Measurements from ENCODE around the gene SERINC1.
"Not testable (repeated sequence)": the region's sequence is repeated elsewhere in the genome, so short reads cannot be mapped to it uniquely, and the experiment has no call there.

SERINC1 gene

DNA sequence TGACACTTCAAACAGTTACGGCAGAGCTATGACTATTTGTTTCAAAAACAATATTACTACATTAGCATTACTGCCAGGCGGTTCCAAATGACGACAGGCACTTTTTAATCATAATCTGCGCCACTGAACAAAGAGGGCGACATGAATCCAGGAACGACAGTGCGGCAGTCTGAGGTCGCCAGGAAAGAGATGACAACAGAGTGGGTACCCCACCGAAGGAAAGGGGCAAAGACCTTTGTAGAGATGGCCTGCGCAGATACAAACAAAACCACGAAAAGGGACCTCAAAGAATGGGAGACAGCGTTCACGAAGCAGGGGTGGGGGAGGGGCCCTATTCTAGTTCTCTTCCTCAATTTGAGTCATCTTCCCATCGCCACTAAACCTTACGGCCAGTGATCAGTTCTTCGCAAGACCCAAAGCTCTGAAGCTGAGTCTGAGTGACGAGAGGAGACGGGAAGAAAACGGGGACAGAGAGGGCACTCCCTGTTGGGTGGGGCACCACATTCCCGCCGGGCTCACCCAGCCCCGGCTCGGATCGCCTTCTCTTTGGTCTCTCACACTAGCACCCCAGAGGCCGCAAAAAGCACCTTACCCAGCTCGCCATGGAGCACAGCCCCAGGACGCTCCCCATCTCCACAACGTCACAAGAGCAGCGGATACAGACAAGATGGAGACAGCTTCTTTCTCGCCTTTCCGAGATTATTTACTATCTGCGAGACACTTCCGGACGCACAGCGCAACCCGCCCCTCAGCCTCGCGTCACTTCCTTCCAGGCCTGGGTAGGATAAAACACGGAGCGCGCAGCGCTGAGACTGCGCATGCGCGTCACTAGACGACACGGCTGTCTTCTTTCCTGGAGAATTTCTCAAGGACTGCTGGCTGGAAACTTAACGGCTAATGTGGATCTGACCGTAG lies at the start of gene SERINC1:
Gene SERINC1 (minus strand): TSS at position 701 of the 915 bp plus-strand sequence. CDS start 70 bp downstream, at position 631.
- DNase-seq: peak; percentile 93 to 95

- DNase-seq: no peak
These were observed 39.8 kb upstream of the SERINC1 start for GRCh38 chr6:122511193-122511924.

- not testable (repeated sequence) for DNase-seq
These were observed 33.6 kb upstream of the SERINC1 start for GRCh38 chr6:122505170-122505569.

- DNase-seq: no peak
These were observed 29.9 kb upstream of the SERINC1 start for GRCh38 chr6:122501475-122501874.

- DNase-seq: no peak
These were observed 24.0 kb upstream of the SERINC1 start for GRCh38 chr6:122495612-122496011.

- DNase-seq: no peak
These were observed 23.2 kb upstream of the SERINC1 start for GRCh38 chr6:122494665-122495272.

DNA sequence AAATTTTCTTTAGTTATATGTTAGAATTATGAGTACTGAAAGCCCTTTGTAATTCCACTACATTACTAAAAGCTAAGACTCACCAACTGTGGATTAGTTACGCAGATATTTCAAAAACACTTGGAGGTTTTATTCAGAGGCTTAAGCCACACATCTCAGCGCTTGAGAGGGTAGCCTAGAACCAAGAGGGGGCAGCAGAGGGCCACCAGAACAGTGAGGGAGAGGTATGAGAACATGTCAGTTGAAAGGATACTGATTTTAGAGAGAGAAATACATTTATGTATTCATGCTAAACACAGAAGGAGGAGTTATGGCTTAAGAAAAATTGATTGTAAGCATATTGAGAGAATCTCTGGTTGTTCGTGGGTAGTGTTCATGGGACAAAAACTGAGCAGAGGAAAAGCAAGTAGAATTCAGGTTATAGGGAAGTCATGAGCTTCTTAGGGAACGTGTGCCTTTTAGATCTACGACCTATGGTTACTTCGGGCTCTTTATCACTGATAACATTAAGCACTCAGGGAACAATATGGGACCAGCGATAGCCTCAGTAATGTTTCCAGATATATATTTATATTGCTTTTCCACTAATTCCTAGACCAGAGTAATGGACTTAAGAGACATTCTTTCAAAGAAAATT lies 20.4 kb upstream of the SERINC1 start:
- peak; percentile 64 to 72 for DNase-seq

- DNase-seq: no peak
These were observed 19.0 kb upstream of the SERINC1 start for GRCh38 chr6:122490607-122491006.

DNA sequence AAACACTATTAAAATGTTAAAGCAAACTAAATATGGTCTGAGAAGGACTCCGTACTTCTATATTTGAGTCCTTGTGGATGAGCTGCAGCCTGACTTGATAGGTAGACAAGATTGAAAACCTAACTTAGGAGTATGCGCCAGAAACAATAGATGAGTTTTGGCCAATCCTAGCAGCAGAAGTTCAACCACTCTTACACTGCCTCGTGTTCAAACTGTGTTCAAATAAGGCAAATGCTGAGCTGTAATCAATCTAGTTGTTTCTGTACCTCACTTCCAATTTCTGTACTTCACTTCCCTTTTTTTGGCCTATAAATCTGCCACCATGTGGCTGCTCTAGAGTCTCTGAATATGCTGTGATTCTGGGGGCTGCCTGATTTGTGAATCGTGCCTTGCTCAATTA lies 13.2 kb upstream of the SERINC1 start:
- DNase-seq: no peak

GRCh38 chr6:122482750-122483080 lies 11.1 kb upstream of the SERINC1 start:
- DNase-seq: no peak

DNA sequence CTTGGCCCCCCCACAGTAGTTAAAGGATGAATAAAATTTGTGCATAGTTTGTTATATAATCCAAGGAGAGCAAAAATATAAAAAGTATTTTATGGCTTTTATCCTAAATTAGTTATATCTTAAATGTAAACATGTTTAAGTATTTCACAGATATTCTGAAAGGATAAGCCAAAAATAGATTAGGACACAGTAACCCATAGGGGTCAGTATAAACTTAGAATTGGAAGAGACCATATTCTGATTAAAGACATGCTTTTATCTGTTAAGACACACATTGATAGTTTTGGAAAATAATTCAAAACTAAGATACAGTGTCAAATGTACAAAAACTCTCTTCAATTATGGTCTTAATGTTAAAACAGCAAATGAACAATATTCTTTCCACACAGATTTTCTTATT lies 4.5 kb upstream of the SERINC1 start:
- peak in 1 of 2 donors; percentile 43 for DNase-seq

DNA sequence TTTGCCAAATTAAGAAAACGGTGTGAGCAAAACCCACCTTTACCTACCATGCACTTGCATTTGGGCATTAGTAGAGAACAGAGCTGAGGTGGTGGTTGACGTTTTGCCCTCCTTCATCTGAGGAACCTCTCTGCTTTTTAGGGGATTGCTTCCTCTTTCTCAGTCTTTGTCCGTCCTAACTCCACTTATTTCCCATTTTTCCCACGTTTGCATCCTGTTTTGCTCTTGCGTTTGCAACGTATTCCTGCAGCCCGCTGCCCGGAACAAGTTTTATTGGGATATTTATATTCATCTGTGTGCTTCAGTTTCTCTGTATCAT lies 374 bp upstream of the SERINC1 start:
- no peak for DNase-seq

DNA sequence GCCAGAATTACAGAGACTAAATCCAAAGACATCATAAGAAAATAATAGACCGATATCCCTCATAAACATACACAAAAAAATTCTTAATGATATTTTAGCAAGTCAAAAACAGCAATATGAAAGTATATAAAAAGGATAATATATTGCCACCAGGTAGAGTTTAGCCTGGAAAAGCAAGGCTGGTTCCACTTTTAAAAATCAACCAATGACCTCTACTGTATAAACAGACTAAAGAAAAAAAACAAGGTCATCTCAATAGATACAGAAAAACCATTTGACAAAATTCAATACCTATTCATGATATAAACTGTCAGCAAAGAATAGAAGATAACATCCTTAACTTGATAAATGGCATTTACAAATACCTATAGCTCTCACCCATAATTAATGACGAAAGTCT lies 9.7 kb downstream of the SERINC1 start:
- DNase-seq: no peak

DNA sequence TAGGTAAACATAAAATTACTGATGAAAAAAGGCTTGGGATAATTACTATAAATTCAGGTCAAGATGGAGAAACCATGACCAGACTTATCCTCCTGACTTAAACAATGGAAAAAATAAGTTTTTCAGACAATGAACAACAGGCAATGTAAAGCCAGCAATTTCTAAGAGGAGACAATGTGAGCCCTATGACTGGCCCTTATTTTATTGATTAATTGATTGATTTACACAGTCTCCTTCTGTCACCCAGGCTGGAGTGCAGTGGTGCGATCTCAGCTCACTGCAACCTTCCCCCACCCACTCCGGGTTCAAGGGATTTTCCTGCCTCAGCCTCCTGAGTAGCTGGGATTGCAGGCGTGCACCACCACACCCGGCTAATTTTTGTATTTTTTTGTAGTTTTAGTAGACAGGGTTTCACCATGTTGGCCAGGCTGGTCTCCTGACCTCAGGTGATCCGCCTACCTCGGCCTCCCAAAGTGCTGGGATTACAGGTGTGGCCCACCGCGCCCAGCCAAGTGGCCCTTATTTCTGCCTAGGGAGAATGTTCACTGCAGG lies 11.7 kb downstream of the SERINC1 start:
- not testable (repeated sequence) for DNase-seq

- no peak for DNase-seq
These were observed 12.4 kb downstream of the SERINC1 start for GRCh38 chr6:122459240-122459639.

- DNase-seq: no peak
These were observed 13.5 kb downstream of the SERINC1 start for GRCh38 chr6:122458087-122458486.

DNA sequence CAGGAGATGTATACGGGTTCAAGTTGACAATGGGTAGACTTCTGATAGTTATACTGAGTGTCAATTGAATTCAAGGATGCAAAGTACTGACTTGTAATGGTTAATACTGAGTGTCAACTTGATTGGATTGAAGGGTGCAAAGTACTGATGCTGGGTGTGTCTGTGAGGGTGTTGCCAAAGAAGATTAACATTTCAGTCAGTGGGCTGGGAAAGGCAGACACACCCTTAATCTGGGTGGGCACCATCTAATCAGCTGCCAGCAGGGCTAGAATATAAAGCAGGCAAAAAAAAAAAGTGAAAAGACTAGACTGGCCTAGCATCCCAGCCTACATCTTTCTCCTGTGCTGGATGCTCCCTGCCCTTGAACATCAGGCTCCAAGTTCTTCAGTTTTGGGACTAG lies 16.5 kb downstream of the SERINC1 start:
- DNase-seq: not testable (repeated sequence)

- no peak for DNase-seq
These were observed 16.9 kb downstream of the SERINC1 start for GRCh38 chr6:122454673-122455072.

GRCh38 chr6:122452509-122452908 lies 19.1 kb downstream of the SERINC1 start:
- no peak for DNase-seq

- DNase-seq: no peak
These were observed 22.5 kb downstream of the SERINC1 start for GRCh38 chr6:122449069-122449468.

DNA sequence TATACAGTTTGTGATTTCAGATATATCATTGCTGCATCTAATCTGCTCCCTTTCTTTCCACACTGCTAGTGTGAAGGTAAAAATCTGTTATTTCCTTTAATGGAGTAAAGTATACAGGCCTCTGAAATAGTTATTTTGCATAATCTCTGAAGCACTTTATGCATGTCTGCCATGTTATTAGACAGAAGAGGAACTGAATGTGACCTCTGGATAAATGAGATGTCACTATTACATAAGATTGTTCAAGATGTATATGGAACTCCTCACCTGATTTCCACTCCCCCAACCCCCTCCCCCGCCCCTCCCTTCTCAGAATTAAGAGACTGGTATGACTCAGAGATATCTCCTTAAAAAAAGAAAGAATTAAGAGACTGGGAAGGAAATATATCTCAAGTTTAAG lies 26.3 kb downstream of the SERINC1 start:
- no peak for DNase-seq

GRCh38 chr6:122438975-122439374 lies 32.6 kb downstream of the SERINC1 start:
- no peak for DNase-seq

- no peak for DNase-seq
These were observed 38.8 kb downstream of the SERINC1 start for GRCh38 chr6:122432816-122433215.

All from CD4-positive, alpha-beta T cell treated with Interferon alpha-2 for 1 hour (primary cell).